GM12878 (cell line): ENCODE data around the gene ABCC3.

Experiments
- EP300 ChIP-seq, 2 experiments: fragments of 150-350 bp in 1 of 2; IDR thresholded peaks; 2 replicates each; pipeline ENCODE4 v1.6.1; 2011 to 2012; ENCODE audit warnings: low read depth in 2 of 2, low read length in 2 of 2, borderline replicate concordance in 1 of 2, improper control_type of control experiment in 1 of 2, inconsistent platforms in 1 of 2; ENCODE audit not compliant: control insufficient read depth in 1 of 2
- MXI1 ChIP-seq: fragments of 150-350 bp; IDR thresholded peaks from 2 replicates; pipeline ENCODE4 v1.6.1; 2011; ENCODE audit warnings: low read depth, mild to moderate bottlenecking, inconsistent platforms, low read length, improper control_type of control experiment
- RCOR1 ChIP-seq: conservative IDR thresholded peaks from 2 replicates; pipeline ENCODE4 v1.6.1; 2012; ENCODE audit warnings: low read depth, low read length, improper control_type of control experiment
- SIN3A ChIP-seq: IDR thresholded peaks from 2 replicates; pipeline ENCODE4 v1.6.1; 2012; ENCODE audit warnings: low read depth, low read length, improper control_type of control experiment
- TF ChIP-seq, protein P1 (sequence below): IDR thresholded peaks from 2 replicates; pipeline ENCODE4 v1.6.1; 2012; ENCODE audit warnings: low read depth, low read length, improper control_type of control experiment

DNA sequence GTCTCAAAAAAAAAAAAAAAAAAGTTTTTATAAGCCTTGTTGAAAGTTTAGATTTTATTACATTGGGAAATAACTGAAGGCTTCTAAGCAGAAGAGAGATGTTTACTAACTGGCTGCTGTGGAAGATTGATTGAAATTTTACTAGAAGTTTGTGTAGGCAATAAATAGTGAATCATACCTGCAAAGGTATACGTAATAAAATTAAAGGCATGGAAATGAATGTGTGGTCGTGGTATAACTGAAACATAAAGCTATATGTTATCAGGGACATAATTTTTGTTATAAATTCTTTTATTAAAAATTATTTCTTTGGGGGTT is 93.4 kb downstream of the ABCC3 start:
- TF ChIP-seq MXI1 (no peak), SIN3A (no peak), EP300 (IDR thresholded peaks at IDR 0.05; ENCODE audit: borderline replicate concordance in 1 of 2, control insufficient read depth in 1 of 2, low read depth in 2 of 2, low read length in 2 of 2) (no peak), RCOR1 (no peak)
- TF ChIP-seq, protein P1, sequence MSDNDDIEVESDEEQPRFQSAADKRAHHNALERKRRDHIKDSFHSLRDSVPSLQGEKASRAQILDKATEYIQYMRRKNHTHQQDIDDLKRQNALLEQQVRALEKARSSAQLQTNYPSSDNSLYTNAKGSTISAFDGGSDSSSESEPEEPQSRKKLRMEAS, result no peak
